IPS-20b (cell line): ENCODE measurements around the gene GNA15.
"Not testable (repeated sequence)": the region's sequence is repeated elsewhere in the genome, so short reads cannot be mapped to it uniquely, and the experiment has no call there.

Experiments
- H3K27ac ChIP-seq: one replicate; pipeline ENCODE4 v1.5.1; 2013; ENCODE audit warnings: low read length
- H3K27me3 ChIP-seq: 2 replicates; pipeline ENCODE4 v1.6.1; 2013; ENCODE audit warnings: mild to moderate bottlenecking, low read length, inconsistent platforms; ENCODE audit not compliant: insufficient read depth
- H3K36me3 ChIP-seq: 2 replicates; pipeline ENCODE4 v1.6.1; 2013; ENCODE audit warnings: low read depth, mild to moderate bottlenecking, inconsistent platforms, low read length, moderate library complexity; ENCODE audit not compliant: insufficient read depth
- H3K4me1 ChIP-seq: 2 replicates; pipeline ENCODE4 v1.6.1; 2013; ENCODE audit warnings: mild to moderate bottlenecking, control low read depth, inconsistent platforms, low read length, moderate library complexity; ENCODE audit not compliant: insufficient read depth
- H3K4me3 ChIP-seq: 2 replicates; pipeline ENCODE4 v1.5.1; 2013; ENCODE audit warnings: mild to moderate bottlenecking, low read length, inconsistent platforms
- H3K9ac ChIP-seq: 2 replicates; pipeline ENCODE4 v1.6.1; 2013; ENCODE audit warnings: low read depth, mild to moderate bottlenecking, inconsistent platforms, low read length, moderate library complexity
- H3K9me3 ChIP-seq: 2 replicates; pipeline ENCODE4 v1.6.1; 2013; ENCODE audit warnings: mild to moderate bottlenecking, low read depth, low read length, inconsistent platforms; ENCODE audit not compliant: insufficient read depth

The GNA15 gene

DNA sequence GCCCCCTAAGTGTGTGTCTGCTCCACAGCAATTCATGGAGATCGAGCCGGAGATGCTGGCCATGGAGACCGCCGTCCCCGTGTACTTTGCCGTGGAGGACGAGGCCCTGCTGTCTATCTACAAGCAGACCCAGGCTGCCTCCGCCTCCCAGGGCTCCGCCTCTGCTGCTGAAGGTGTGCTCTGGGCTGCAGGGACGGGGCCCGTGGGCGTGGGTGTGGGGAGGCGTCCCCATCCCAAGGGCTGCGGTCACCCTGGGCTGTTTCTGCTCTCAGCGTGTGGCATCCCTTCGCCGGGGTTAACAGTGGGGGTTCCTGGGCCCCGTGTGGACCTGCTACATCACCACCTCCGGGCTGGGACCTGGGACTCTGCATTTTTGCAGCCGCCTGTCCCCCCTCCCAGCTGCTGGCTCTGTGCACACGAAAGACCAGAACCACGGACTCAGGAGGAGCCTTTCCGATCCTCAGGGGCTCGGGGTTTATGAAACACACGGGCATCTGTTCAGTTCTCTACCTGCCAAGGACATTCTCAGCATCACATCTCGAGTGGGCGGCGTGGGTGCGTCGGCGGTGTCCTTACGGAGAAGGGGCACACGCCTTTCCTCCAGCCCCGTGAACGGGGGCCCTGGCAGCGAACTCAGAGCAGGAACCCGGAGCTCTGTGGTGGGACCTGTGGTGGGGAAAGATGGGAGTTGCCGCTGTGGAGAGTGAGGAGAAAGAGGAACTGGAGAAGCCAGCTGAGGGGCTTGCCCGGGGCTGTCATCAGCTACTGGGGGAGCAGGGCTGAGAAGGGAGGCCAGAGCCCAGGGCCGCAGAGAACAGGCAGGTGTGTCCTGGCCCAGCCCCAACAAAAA is 57.6 kb downstream of the GNA15 start:
- Histone ChIP-seq H3K27me3 (no peaks in the 10 kb centered on the region), H3K9me3 (no peaks in the 10 kb centered on the region), H3K9ac (no peak overlapping the region), H3K4me1 (no peaks in the 10 kb centered on the region), H3K4me3 (no peak overlapping the region), H3K27ac (no peak overlapping the region), H3K36me3 (peaks cover 24% of the 10 kb centered on the region)

DNA sequence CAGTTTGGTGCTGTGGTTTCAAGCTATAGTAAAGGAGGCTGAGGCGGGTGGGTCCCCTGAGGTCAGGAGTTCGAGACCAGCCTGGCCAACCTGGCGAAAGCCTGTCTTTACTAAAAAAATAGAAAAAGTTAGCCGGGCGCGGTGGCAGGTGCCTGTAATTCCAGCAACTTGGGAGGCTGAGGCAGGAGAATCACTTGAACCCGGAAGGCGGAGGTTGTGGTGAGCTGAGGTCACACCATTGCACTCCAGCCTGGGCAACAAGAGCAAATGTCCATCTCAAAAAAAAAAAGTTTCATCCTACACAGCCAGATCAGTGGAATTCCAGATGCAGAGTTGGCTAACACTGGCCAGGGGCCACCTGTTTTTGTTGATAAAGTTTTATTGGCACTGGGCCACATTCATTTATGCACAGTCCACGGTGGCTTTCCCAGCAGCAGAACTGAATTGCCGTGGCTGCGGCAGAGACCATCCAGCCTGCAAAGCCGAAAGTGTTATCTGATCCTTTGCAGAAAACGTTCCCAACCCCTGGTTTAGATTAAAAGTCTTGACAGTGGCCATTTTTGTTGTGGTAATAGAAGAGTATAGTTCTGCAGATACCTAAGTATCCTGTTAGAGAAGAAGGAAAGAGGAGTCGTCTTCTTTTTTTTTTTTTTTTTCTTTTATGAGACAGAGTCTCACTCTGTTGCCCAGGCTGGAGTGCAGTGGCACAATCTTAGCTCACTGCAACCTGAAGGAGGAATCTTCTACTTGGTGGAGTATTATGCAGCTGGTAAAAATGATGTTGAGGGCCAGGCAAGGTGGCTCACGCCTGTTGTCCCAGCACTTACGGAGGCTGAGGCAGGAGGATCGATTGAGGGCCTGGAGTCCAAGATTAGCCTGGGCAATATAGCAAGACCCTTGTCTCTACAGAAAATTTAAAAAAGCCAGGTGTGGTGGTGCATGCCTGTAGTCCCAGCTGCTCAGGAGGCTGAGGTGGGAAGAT is 58.6 kb downstream of the GNA15 start:
- H3K36me3 ChIP-seq, result peaks cover 19% of the 10 kb centered on the region
- H3K9ac ChIP-seq, result no peak overlapping the region
- no peaks in the 10 kb centered on the region for H3K9me3 ChIP-seq
- H3K4me3 ChIP-seq, result no peak overlapping the region
- no peaks in the 10 kb centered on the region for H3K27me3 ChIP-seq
- no peak overlapping the region for H3K27ac ChIP-seq
- no peaks in the 10 kb centered on the region for H3K4me1 ChIP-seq

DNA sequence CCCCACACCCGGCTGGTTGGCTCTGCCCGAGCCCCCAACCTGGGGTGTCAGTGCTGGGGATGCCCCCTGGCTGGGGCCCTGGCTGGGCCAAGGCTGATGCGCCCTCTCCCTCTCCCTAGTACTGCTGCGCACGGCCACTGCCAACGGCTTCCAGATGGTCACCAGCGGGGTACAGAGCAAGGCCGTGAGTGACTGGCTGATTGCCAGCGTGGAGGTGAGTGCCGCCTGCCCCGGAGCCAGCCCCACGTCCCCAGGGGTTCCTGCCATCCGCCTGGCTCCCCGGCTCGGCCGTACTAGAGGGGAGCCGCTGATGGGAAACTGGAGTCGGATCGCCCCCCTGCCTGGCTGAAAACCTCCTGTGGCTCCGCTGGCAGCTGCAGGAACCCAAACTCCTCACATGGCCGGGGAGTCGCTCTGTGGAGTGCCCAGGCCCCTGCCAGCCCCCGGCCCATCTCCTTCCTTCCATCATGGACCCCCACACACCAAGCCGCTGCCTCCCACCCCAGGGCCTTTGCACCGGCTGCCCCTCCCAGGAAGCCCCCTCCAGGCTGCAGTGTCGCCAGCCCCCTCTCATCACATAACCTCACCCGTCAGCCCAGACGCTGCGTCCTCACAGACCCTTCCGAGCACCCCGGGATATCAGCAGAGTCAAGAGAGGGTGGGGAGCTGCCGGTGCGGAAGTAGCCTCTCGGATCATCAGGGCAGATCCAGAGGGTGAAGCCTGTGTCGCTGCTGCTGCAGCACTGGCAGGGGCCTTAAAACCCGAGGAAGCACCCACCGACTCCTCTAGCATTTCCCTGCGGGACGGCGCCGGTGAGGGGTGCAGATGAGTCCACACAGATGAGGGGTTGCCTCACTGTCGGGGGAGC is 60.5 kb downstream of the GNA15 start:
- Histone ChIP-seq H3K9me3 (no peaks in the 10 kb centered on the region), H3K4me1 (no peaks in the 10 kb centered on the region), H3K27ac (no peak overlapping the region), H3K27me3 (no peaks in the 10 kb centered on the region), H3K4me3 (no peak overlapping the region), H3K9ac (no peak overlapping the region), H3K36me3 (peaks cover 24% of the 10 kb centered on the region)

DNA sequence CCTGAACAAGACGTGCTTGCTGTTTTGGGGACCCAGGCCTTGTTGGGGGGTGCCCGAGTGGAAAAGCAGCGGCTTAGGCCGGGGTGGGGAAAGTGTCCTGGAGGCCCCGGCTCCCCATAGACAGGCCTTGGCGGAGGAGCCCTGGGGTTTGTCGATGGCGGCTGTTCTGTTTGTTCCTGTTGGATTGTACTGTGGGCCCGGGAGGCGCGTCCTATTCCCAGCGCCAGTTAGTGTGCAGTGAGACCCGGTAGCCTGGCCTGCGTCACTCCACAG is 61.0 kb downstream of the GNA15 start:
- H3K9ac ChIP-seq, result no peak overlapping the region
- H3K36me3 ChIP-seq, result peaks cover 24% of the 10 kb centered on the region
- no peaks in the 10 kb centered on the region for H3K27me3 ChIP-seq
- no peak overlapping the region for H3K4me3 ChIP-seq
- H3K9me3 ChIP-seq, result no peaks in the 10 kb centered on the region
- H3K4me1 ChIP-seq, result no peaks in the 10 kb centered on the region
- no peak overlapping the region for H3K27ac ChIP-seq

DNA sequence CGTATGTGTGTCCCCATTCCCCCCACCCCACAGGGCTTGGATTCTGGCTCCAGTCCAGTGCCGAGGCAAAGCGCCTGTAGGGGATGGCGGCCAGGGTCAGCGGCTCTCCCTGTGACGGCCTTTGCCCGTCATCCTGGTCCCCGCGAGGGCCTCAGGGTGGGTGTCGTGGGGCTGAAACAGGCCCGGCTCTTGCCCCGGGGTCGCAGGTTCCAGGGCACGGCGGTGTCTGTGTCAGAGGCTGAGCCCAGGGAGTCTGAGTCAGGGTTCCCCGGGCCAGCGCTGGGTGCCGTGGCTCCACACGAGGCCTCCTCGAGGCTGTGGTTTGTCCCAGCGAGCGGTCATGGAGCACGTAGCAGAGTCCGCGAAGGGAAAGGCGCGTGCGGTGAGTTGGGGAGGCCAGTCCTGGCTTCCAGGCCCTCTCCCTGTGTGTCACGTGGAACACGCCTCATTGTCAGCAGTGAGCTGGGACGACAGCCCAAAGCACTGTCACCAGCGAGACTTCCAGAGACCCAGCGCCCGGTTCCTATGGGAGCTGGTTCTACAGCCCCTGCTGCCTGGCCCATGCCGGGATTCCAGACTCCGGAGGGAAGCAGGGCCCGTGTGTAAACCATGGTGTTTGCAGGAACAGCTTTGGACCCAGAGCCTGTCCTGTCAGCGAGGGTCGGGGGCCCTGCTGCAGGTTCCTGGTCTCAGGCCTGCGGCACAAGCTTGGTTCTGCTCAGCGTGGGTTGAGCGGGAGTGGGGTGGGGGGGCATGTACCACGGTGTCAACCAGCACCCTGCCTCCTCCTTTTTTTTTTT is 63.3 kb downstream of the GNA15 start:
- H3K27me3 ChIP-seq, result no peaks in the 10 kb centered on the region
- no peaks in the 10 kb centered on the region for H3K9me3 ChIP-seq
- no peak overlapping the region for H3K4me3 ChIP-seq
- H3K27ac ChIP-seq, result no peak overlapping the region
- peaks cover 24% of the 10 kb centered on the region for H3K36me3 ChIP-seq
- no peak overlapping the region for H3K9ac ChIP-seq
- H3K4me1 ChIP-seq, result no peaks in the 10 kb centered on the region

DNA sequence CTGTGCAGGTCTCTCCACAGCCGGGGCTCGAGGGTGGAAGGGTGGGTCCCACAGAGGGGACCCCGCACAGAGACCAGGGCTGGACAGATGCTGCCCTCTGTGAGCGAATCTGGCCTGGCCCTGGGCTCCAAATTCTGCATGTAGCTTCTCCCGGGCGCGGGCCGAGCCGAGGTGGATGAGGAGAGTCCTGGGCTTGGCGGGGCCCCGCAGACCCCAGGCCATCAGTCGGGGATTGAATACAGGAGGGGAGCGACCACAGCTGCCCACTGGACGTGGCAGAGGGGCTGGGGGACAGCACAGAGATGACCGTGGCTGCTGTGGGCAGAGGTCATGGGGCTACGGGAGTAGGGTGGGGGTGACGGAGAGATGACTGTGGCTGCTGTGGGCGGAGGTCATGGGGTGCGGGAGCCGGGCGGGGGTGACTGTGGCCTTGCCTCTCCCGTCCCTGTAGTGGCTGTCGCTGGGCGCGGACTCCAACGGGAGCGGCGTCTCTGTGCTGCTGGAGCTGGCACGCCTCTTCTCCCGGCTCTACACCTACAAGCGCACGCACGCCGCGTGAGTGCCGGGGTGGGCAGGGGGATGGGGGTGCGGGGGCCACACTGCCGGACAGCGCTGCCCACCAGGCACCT is 65.4 kb downstream of the GNA15 start:
- H3K4me3 ChIP-seq, result no peak overlapping the region
- no peaks in the 10 kb centered on the region for H3K9me3 ChIP-seq
- peaks cover 14% of the 10 kb centered on the region for H3K36me3 ChIP-seq
- H3K9ac ChIP-seq, result no peak overlapping the region
- H3K27ac ChIP-seq, result no peak overlapping the region
- H3K4me1 ChIP-seq, result no peaks in the 10 kb centered on the region
- H3K27me3 ChIP-seq, result no peaks in the 10 kb centered on the region

DNA sequence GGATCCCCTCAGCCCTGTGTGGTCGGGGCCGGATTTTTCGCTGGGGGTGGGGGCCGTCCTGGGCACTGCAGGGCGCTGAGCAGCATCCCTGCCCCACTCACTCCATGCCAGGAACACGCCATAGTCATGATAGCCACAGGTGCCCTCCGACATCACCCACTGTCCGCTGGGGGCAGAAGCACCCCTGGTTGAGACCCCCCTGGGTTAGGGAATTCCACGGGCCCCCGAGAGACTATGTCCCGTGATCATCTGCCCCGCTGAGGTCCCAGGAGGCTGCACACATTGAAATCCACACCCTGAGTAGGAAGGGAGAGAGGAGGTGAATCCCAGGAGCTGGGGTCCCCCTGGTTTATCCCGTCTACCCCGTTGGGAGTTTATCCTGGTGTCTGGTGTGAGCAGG is 66.1 kb downstream of the GNA15 start:
- no peak overlapping the region for H3K9ac ChIP-seq
- H3K27me3 ChIP-seq, result no peaks in the 10 kb centered on the region
- H3K9me3 ChIP-seq, result no peaks in the 10 kb centered on the region
- no peak overlapping the region for H3K4me3 ChIP-seq
- H3K4me1 ChIP-seq, result no peaks in the 10 kb centered on the region
- no peak overlapping the region for H3K27ac ChIP-seq
- peaks cover 21% of the 10 kb centered on the region for H3K36me3 ChIP-seq

DNA sequence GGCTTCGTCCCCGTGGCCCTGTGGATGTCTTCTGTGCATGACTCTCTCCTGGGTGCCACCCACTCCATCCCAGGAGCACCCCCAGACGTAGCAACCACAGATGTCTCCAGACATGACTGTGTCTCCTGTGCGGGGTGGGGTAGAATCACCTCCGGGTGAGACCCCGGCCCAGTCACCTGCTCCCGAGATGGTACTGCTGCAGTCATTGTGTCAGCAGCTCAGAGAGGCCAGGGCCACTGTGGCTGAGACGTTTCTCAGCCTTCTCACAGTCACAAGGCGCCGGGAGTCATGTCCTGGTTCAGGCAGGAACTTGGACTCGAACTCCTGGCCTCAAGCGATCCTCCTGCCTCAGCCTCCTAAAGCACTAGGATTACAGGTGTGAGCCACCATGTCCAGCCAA is 66.5 kb downstream of the GNA15 start:
- H3K9ac ChIP-seq, result no peak overlapping the region
- H3K4me3 ChIP-seq, result no peak overlapping the region
- H3K27me3 ChIP-seq, result no peaks in the 10 kb centered on the region
- H3K27ac ChIP-seq, result no peak overlapping the region
- H3K36me3 ChIP-seq, result peaks cover 25% of the 10 kb centered on the region
- no peaks in the 10 kb centered on the region for H3K4me1 ChIP-seq
- no peaks in the 10 kb centered on the region for H3K9me3 ChIP-seq

DNA sequence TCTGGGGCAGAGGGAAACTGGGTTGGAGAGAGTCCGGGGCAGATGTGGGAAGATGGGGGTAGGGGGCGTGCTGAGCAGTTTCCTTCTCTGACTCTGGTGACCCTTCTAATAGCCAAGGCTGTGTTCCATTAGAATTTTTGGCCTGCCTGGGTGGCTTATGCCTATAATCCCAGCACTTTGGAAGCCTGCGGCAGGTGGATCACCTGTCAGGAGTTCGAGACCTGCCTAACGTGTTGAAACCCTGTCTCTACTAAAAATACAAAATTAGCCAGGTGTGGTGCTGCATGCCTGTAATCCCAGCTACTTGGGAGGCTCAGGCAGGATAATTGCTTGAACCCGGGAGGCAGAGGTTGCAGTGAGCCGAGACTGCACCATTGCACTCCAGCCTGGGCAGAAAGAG is 67.1 kb downstream of the GNA15 start:
- not testable (repeated sequence) for H3K4me1 ChIP-seq, H3K9me3 ChIP-seq, H3K27ac ChIP-seq, H3K4me3 ChIP-seq, H3K9ac ChIP-seq, H3K27me3 ChIP-seq
- peaks cover 29% of the 10 kb centered on the region for H3K36me3 ChIP-seq

DNA sequence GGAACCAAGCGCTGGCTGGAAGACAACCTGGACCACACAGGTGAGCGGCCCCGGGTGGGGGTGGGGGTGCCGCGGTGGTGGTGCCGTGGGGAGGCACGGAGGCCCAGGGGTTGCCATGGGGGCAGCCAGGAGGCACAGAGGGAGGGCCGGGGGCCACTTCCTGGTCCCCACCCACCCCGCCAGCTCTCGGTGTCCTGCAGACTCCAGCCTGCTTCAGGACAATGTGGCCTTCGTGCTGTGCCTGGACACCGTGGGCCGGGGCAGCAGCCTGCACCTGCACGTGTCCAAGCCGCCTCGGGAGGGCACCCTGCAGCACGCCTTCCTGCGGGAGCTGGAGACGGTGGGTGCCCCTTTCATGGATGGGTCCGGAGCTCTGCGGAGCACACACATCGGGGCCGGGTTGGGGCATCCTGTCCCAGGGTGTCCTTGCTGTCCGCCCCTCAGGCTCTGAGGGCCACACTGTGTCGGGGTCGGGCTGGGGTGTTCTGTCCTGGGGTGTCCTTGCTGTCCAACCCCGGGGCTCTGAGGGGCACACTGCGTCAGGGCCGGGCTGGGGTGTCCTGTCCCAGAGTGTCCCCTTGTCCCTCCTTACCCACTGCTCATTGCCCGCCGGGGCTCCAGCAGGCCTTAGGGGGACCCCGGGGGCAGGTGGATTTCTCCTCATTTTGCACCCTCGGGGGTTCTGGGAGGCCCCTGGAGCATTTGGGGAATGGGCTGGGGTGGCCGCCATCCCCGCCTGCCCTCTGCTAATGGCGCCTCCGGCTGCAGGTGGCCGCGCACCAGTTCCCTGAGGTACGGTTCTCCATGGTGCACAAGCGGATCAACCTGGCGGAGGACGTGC is 68.2 kb downstream of the GNA15 start:
- Histone ChIP-seq H3K27ac (no peak overlapping the region), H3K9me3 (no peaks in the 10 kb centered on the region), H3K4me3 (no peak overlapping the region), H3K27me3 (no peaks in the 10 kb centered on the region), H3K9ac (no peak overlapping the region), H3K36me3 (peaks cover 25% of the 10 kb centered on the region), H3K4me1 (no peaks in the 10 kb centered on the region)
